Liver (tissue), 9 donors: Measurements from ENCODE around the gene OR8D2. TPM values are rescaled to one million over a fixed set of nuclear protein-coding genes. Genes with fewer than 3 reads are reported as not detected.

Source experiments
- DNase-seq: peaks from one replicate; pipeline ENCODE4 v3.0.0-alpha.2; 2017; ENCODE audit warnings: low spot score
- H3K27ac ChIP-seq, 2 donors: one replicate each; pipeline ENCODE4 v1.7.0; 2013; ENCODE audit warnings: inconsistent platforms in 2 of 2, low read length in 2 of 2, control low read depth in 1 of 2, low read depth in 1 of 2, mild to moderate bottlenecking in 1 of 2
- H3K27me3 ChIP-seq, 4 donors: one replicate each; pipeline versions ENCODE4 v1.6.1 to v1.7.0; 2013; ENCODE audit warnings: low read length in 3 of 4, inconsistent platforms in 1 of 4, mild to moderate bottlenecking in 1 of 4, moderate library complexity in 1 of 4; ENCODE audit not compliant: control insufficient read depth in 4 of 4, insufficient read depth in 4 of 4
- H3K36me3 ChIP-seq, 4 donors: one replicate each; pipeline versions ENCODE4 v1.6.1 to v1.7.0; 2013; ENCODE audit warnings: low read length in 3 of 4, mild to moderate bottlenecking in 3 of 4, low read depth in 1 of 4, moderate library complexity in 1 of 4; ENCODE audit not compliant: control insufficient read depth in 4 of 4, insufficient read depth in 3 of 4
- H3K4me1 ChIP-seq, 4 donors: one replicate each; pipeline versions ENCODE4 v1.6.1 to v1.7.0; 2013; ENCODE audit warnings: low read length in 3 of 4, mild to moderate bottlenecking in 3 of 4, moderate library complexity in 1 of 4; ENCODE audit not compliant: control insufficient read depth in 4 of 4, insufficient read depth in 4 of 4
- H3K4me3 ChIP-seq, 3 donors: one replicate each; pipeline versions ENCODE4 v1.6.1 to v1.7.0; 2013; ENCODE audit warnings: low read length in 3 of 3, control low read depth in 1 of 3, low read depth in 1 of 3, mild to moderate bottlenecking in 1 of 3
- H3K9ac ChIP-seq, 2 donors: one replicate each; pipeline ENCODE4 v1.7.0; 2013; ENCODE audit warnings: low read length in 2 of 2, mild to moderate bottlenecking in 2 of 2, moderate library complexity in 2 of 2, control low read depth in 1 of 2, low read depth in 1 of 2
- H3K9me3 ChIP-seq, 4 donors: one replicate each; pipeline versions ENCODE4 v1.6.1 to v1.7.0; 2013; ENCODE audit warnings: low read length in 3 of 4; ENCODE audit not compliant: control insufficient read depth in 4 of 4
- ATF3 ChIP-seq: IDR thresholded peaks from 2 replicates; pipeline ENCODE4 v1.6.1; 2016; ENCODE audit warnings: antibody characterized with exemption
- CTCF ChIP-seq: fragments of 150-350 bp; IDR thresholded peaks from 2 replicates; pipeline ENCODE4 v1.5.1; 2017; ENCODE audit warnings: improper control_type of control experiment, low read depth, low read length; ENCODE audit not compliant: missing input control
- EGR1 ChIP-seq, 2 donors: IDR thresholded peaks; 2 replicates each; pipeline ENCODE4 v1.6.1; 2016 to 2018; ENCODE audit warnings: antibody characterized with exemption in 2 of 2, low read depth in 2 of 2
- FOXA1 ChIP-seq: IDR thresholded peaks from 2 replicates; pipeline ENCODE4 v1.6.1; 2016; ENCODE audit warnings: antibody characterized with exemption
- FOXA2 ChIP-seq: IDR thresholded peaks from 2 replicates; pipeline ENCODE4 v1.6.1; 2016; ENCODE audit warnings: antibody characterized with exemption
- GABPA ChIP-seq, 2 donors: IDR thresholded peaks in 1 of 2; conservative IDR thresholded peaks in 1 of 2; 2 replicates each; pipeline ENCODE4 v1.6.1; 2016; ENCODE audit warnings: antibody characterized with exemption in 2 of 2, mild to moderate bottlenecking in 1 of 2, moderate library complexity in 1 of 2
- HNF4A ChIP-seq, 2 donors: conservative IDR thresholded peaks; 2 replicates each; pipeline ENCODE4 v1.6.1; 2016; ENCODE audit warnings: antibody characterized with exemption in 2 of 2, mild to moderate bottlenecking in 2 of 2
- HNF4G ChIP-seq: IDR thresholded peaks from 2 replicates; pipeline ENCODE4 v1.6.1; 2016; ENCODE audit warnings: antibody characterized with exemption
- JUND ChIP-seq, 2 donors: IDR thresholded peaks; 2 replicates each; pipeline ENCODE4 v1.6.1; 2016; ENCODE audit warnings: antibody characterized with exemption in 2 of 2
- MAX ChIP-seq: IDR thresholded peaks from 2 replicates; pipeline ENCODE4 v1.6.1; 2016; ENCODE audit warnings: antibody characterized with exemption
- NR2F2 ChIP-seq: IDR thresholded peaks from 2 replicates; pipeline ENCODE4 v1.6.1; 2016; ENCODE audit warnings: antibody characterized with exemption
- RAD21 ChIP-seq, 2 donors: IDR thresholded peaks; 2 replicates each; pipeline ENCODE4 v1.6.1; 2016; ENCODE audit warnings: antibody characterized with exemption in 2 of 2, mild to moderate bottlenecking in 2 of 2
- REST ChIP-seq: IDR thresholded peaks from 2 replicates; pipeline ENCODE4 v1.6.1; 2016; ENCODE audit warnings: antibody characterized with exemption, mild to moderate bottlenecking
- RXRA ChIP-seq, 2 donors: IDR thresholded peaks; 2 replicates each; pipeline ENCODE4 v1.6.1; 2017 to 2018; ENCODE audit warnings: antibody characterized with exemption in 2 of 2, mild to moderate bottlenecking in 1 of 2
- SP1 ChIP-seq: IDR thresholded peaks from 2 replicates; pipeline ENCODE4 v1.6.1; 2018; ENCODE audit warnings: antibody characterized with exemption, mild to moderate bottlenecking
- TAF1 ChIP-seq: conservative IDR thresholded peaks from 2 replicates; pipeline ENCODE4 v1.6.1; 2016; ENCODE audit warnings: antibody characterized with exemption, mild to moderate bottlenecking
- YY1 ChIP-seq: IDR thresholded peaks from 2 replicates; pipeline ENCODE4 v1.6.1; 2016; ENCODE audit warnings: antibody characterized with exemption, mild to moderate bottlenecking
- ZBTB33 ChIP-seq: IDR thresholded peaks from 2 replicates; pipeline ENCODE4 v1.6.1; 2016; ENCODE audit warnings: antibody characterized with exemption
- WGBS: extraction: QIAGEN DNeasy Blood & Tissue Kit; methylation state at CpG from one replicate; pipeline ENCODE4 v1.1.7; 2013; 5-methylcytosine and 5-hydroxymethylcytosine counted together
- polyA plus RNA-seq, 2 donors: library from polyadenylated mRNA; stranded (reverse) in 1 of 2; unstranded in 1 of 2; fragments of 200-250 nt in 1 of 2; fragments of >200 nt in 1 of 2; fragmentation: Nextera tagmentation in 1 of 2; extraction: Ambion mirVana in 1 of 2; gene quantifications; one replicate each; pipeline versions ENCODE4 v1.2.1 to v1.2.3, GENCODE V29; 2013 to 2015
- total RNA-seq, 2 donors: library from RNA; depleted of rRNA; stranded (reverse); fragments of >200 nt; gene quantifications; one replicate each; pipeline ENCODE4 v1.2.3, GENCODE V29; 2014
- donor health status: healthy.
- donor health status: healthy.
- donor health status: healthy.
- donor health status: healthy.
- donor health status: healthy.

OR8D2 gene
- total and polyA plus RNA-seq, 4 donors = not detected

- TF ChIP-seq ZBTB33 (no peak), SP1 (no peak), JUND (IDR thresholded peaks at IDR 0.05) (no peak)
Observed at GRCh38 chr11:124315052-124315451, 4.9 kb downstream of the OR8D2 start (continued).

- H3K27me3 ChIP-seq = peaks cover 0 to 3% (median 0%) of the 10 kb centered on the region in 4 donors
- no peak within 1 kb of the TSS for H3K9ac ChIP-seq
- H3K4me1 ChIP-seq = no peaks in the 10 kb centered on the region
- WGBS = 80% methylated on average over 2 of the region's 2 CpGs
- H3K9me3 ChIP-seq = no peaks in the 10 kb centered on the region
- TF ChIP-seq HNF4G = no peak
- TF ChIP-seq RXRA (IDR thresholded peaks at IDR 0.05) = no peak
- TF ChIP-seq HNF4A (conservative IDR thresholded peaks at IDR 0.05) = no peak
- no peak for TF ChIP-seq FOXA2
- TF ChIP-seq FOXA1 = no peak
- no peak for TF ChIP-seq MAX
- TF ChIP-seq GABPA (IDR thresholded peaks at IDR 0.05 in 1 of 2, conservative IDR thresholded peaks at IDR 0.05 in 1 of 2) = no peak
- TF ChIP-seq RAD21 (IDR thresholded peaks at IDR 0.05) = no peak
- no peak for TF ChIP-seq CTCF
- TF ChIP-seq ZBTB33 = no peak
- no peak for TF ChIP-seq NR2F2
- no peak for TF ChIP-seq ATF3
- no peak for TF ChIP-seq TAF1
- no peak for TF ChIP-seq JUND (IDR thresholded peaks at IDR 0.05)
- no peak for TF ChIP-seq EGR1 (IDR thresholded peaks at IDR 0.05; ENCODE audit: low read depth in 2 of 2)
- TF ChIP-seq REST = no peak
- TF ChIP-seq YY1 = no peak
- TF ChIP-seq SP1 = no peak
- DNase-seq = no peak
- no peaks in the 10 kb centered on the region for H3K36me3 ChIP-seq
- no peak within 1 kb of the TSS for H3K27ac ChIP-seq
- H3K4me3 ChIP-seq = no peak within 1 kb of the TSS
Observed at GRCh38 chr11:124313849-124314248, 6.1 kb downstream of the OR8D2 start, which contains the start of gene OR8D1. TSS of gene OR8D1 (minus strand) at chr11:124313949. CDS start at chr11:124310766, 3,183 bp downstream.
